Body of pancreas (tissue), 4 donors: ENCODE results near the gene ADGRE2.

ENCODE experiments used
- CTCF ChIP-seq, 7 experiments: fragments of 450-650 bp in 4 of 7; fragments of 200-600 bp in 3 of 7; sonication (generic) in 3 of 7; IDR thresholded peaks; one replicate each; pipeline ENCODE4 v1.5.1; 2016 to 2019; ENCODE audit warnings: antibody characterized with exemption in 7 of 7
- POLR2A ChIP-seq, 3 donors: fragments of 450-650 bp; IDR thresholded peaks; one replicate each; pipeline ENCODE4 v1.6.1; 2016; ENCODE audit warnings: antibody characterized with exemption in 3 of 3, mild to moderate bottlenecking in 2 of 3

DNA sequence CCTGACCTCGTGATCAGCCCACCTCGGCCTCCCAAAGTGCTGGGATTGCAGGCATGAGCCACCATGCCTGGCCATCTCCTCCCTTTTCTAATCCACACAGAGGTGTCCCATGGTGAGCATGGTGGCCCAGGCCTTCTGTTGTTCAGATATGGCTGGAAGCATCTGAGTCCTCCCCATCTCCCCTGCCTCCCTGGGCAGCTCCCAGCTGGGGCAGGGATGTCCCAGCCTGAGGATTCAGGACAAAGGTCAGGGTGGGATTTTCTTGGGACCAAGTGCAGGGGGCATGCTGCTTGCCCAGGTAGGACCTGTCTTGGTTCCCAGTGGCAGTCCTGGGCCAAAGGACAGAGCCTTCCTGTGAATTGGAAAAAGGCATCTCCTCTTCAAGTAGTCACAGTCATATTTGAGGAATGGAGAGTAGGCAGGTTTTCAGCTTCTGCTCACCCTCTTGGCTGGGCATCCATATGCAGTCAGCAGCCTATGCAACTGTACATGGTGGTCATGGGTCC is 10.8 kb downstream of the ADGRE2 start:
- TF ChIP-seq CTCF (IDR thresholded peaks at IDR 0.05) (no peak), POLR2A (IDR thresholded peaks at IDR 0.05) (no peak)
